ENCODE data around the gene CDKAL1. TPM values are rescaled to one million over a fixed set of nuclear protein-coding genes. Genes with fewer than 3 reads are reported as not detected.

CDKAL1 gene
- total RNA-seq, 4 donors from 2014 or later: 24.7 to 32.8 (median 29.8) TPM

DNA sequence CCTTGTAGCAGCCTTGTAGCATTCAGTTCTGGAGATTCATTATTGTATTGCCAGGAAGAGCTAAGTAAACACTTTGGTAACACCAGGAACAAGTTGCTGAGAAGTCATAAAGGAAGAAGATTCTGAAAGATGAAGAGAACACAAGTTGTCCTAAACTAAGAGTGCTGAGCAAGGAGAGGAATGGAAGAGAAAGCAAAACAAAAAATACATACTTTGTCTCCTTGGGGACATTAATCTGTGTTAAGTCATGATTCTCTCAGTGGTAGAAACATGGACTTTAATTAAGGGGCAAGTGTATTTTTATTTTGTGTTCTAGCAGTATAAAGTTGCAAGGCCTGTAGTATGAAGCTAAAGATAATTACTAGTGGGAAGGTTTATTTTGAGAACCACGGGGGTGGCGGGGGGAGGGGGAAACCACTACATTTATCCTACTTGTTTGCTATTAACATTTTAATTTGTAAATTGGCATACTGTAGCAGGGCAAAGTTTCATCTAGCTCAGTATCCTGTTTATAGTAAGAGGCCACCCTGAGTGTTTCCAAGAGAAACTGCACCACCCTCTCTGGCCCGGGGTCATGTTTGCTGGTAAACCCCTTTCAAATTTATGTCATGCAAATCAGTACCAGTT, 463.0 kb downstream of the CDKAL1 start:
- no peaks in the 10 kb centered on the region for H3K36me3 ChIP-seq
- H3K27ac ChIP-seq: no peak overlapping the region
- intact Hi-C loops (cut with DNase I): no loop called here
- H3K9me3 ChIP-seq: no peaks in the 10 kb centered on the region
- no peak overlapping the region for H3K4me3 ChIP-seq (replicated peaks in 1 of 3)
- peaks cover 0 to 8% of the 10 kb centered on the region in 2 donors for H3K4me1 ChIP-seq
- no peak for DNase-seq
- WGBS, 2 donors: 47 to 61% methylated on average over 3 of the region's 3 CpGs
- TF ChIP-seq, protein P1, sequence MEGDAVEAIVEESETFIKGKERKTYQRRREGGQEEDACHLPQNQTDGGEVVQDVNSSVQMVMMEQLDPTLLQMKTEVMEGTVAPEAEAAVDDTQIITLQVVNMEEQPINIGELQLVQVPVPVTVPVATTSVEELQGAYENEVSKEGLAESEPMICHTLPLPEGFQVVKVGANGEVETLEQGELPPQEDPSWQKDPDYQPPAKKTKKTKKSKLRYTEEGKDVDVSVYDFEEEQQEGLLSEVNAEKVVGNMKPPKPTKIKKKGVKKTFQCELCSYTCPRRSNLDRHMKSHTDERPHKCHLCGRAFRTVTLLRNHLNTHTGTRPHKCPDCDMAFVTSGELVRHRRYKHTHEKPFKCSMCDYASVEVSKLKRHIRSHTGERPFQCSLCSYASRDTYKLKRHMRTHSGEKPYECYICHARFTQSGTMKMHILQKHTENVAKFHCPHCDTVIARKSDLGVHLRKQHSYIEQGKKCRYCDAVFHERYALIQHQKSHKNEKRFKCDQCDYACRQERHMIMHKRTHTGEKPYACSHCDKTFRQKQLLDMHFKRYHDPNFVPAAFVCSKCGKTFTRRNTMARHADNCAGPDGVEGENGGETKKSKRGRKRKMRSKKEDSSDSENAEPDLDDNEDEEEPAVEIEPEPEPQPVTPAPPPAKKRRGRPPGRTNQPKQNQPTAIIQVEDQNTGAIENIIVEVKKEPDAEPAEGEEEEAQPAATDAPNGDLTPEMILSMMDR (IDR thresholded peaks at IDR 0.05): no peak
- TF ChIP-seq POLR2A (IDR thresholded peaks at IDR 0.05): no peak
- H3K27me3 ChIP-seq: no peaks in the 10 kb centered on the region

DNA sequence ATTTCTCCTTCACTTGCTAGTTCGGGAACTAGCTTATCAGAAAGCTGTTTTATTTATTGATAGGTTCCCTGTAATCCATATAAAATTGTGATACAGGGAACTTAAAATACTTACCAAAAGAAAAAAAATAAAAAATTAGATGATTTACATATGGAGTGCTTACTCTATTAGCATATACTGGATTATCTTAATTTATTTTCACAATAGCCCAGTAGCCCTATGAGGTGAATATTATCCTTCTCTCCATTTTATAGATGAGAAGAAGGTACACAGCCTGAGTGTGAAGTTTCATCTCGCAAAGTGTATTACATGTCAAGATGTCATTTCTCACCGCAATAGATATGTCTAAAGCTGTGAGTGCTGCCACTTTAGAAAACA, 463.5 kb downstream of the CDKAL1 start:
- 87 to 88% methylated on average over 3 of the region's 3 CpGs for WGBS, 2 donors
- intact Hi-C loops (cut with DNase I): no loop called here
- TF ChIP-seq POLR2A (IDR thresholded peaks at IDR 0.05): no peak
- TF ChIP-seq, protein P1 (IDR thresholded peaks at IDR 0.05): no peak

DNA sequence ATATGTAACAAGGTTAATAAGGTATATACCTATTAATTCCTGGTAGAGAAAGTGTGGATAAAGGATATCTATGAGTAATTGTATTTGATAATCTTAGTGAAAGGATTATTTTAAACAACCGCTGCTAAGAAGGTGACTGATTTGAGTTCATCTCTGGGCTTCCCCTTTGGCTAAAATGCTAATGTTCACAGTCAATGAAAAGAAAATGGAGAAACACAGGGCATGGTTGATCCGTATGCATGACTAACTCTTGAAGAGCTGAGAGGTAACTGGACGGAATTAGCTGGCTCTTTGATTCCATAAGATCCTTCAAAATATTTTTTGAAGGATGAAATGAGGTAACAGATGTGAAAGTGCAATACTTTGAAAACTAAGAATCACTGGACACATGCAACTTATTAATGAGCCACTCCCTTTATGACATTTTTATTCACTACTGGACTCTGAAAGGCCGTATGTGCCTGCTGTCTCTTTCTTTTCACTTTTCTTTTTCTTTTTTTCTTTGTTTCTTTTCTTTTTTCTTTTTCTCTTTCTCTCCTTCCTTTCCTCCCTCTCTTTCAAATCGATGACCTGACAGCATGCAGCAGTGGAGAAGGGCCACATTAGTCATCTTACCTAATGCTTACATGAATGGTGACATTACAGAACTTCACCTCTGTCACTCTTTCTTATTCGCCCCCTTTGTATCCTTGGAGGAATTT, 464.6 kb downstream of the CDKAL1 start:
- Histone ChIP-seq H3K27me3 (no peaks in the 10 kb centered on the region), H3K27ac (no peak overlapping the region), H3K4me1 (peaks cover 0 to 8% of the 10 kb centered on the region in 2 donors), H3K9me3 (no peaks in the 10 kb centered on the region), H3K36me3 (no peaks in the 10 kb centered on the region), H3K4me3 (replicated peaks in 1 of 3) (no peak overlapping the region)
- intact Hi-C loops (cut with DNase I): no loop called here
- TF ChIP-seq, protein P1 (IDR thresholded peaks at IDR 0.05): no peak
- TF ChIP-seq POLR2A (IDR thresholded peaks at IDR 0.05): no peak
- no peak for DNase-seq
- WGBS, 2 donors: 66% methylated on average over 6 of the region's 6 CpGs

More for the DNA sequence above, 463.5 kb downstream of the CDKAL1 start:
- Histone ChIP-seq H3K27ac (no peak overlapping the region), H3K9me3 (no peaks in the 10 kb centered on the region), H3K36me3 (no peaks in the 10 kb centered on the region), H3K4me1 (peaks cover 0 to 8% of the 10 kb centered on the region in 2 donors), H3K4me3 (replicated peaks in 1 of 3) (no peak overlapping the region), H3K27me3 (no peaks in the 10 kb centered on the region)
- DNase-seq: no peak

DNA sequence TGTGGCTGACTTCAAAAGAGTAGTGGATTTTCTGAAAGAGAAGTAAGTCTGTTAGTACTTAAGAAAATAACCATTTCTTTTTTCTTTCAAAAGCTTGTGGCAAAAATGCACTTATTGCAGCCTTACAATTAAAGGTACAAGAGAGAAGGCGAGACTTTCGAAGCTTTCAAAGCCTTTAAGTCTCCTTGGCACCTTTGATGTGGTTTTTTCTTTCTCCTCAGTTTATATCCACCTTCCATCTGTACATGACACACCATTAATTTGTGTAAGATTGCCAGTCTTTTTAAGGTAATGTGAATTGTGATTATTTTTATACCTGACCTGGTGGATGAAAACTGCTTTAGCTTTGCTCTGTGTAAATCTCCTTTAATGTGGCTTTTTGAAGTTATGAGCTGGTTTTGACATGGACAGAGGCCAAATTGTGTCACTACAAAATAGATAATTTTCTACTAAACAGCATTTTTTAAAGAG, 466.1 kb downstream of the CDKAL1 start:
- H3K27me3 ChIP-seq: no peaks in the 10 kb centered on the region
- intact Hi-C loops (cut with DNase I): no loop called here
- H3K27ac ChIP-seq: no peak overlapping the region
- H3K4me1 ChIP-seq: peaks cover 0 to 8% of the 10 kb centered on the region in 2 donors
- WGBS, 2 donors: 95 to 97% methylated on average over 2 of the region's 2 CpGs
- no peak overlapping the region for H3K4me3 ChIP-seq (replicated peaks in 1 of 3)
- no peak for DNase-seq
- TF ChIP-seq POLR2A (IDR thresholded peaks at IDR 0.05): no peak
- TF ChIP-seq, protein P1 (IDR thresholded peaks at IDR 0.05): no peak
- no peaks in the 10 kb centered on the region for H3K36me3 ChIP-seq
- H3K9me3 ChIP-seq: no peaks in the 10 kb centered on the region

DNA sequence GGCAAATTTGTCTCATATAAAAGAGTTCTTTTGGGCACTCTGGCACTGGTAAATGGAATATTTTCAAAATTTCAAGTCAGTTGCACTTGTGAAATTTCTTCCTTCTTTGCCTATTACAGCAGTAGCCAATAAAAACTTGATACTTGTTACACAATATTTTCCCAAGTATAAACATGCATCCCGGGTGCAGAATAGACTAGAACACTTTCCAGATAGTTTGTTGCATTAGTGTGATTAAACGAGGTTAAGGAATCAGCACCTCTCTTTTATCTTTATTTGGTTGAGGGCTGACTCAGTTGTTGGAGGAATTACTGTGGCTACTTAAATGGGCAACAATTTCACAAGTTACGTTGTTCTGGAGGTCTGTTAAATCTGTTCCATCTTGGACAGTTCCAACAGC, 467.5 kb downstream of the CDKAL1 start:
- intact Hi-C loops (cut with DNase I): no loop called here
- no peak overlapping the region for H3K27ac ChIP-seq
- DNase-seq: no peak
- no peaks in the 10 kb centered on the region for H3K27me3 ChIP-seq
- H3K9me3 ChIP-seq: no peaks in the 10 kb centered on the region
- no peak overlapping the region for H3K4me3 ChIP-seq (replicated peaks in 1 of 3)
- TF ChIP-seq, protein P1 (IDR thresholded peaks at IDR 0.05): no peak
- TF ChIP-seq POLR2A (IDR thresholded peaks at IDR 0.05): no peak
- WGBS, 2 donors: 57 to 72% methylated on average over 3 of the region's 3 CpGs
- peaks cover 0 to 8% of the 10 kb centered on the region in 2 donors for H3K4me1 ChIP-seq
- H3K36me3 ChIP-seq: no peaks in the 10 kb centered on the region
